ENCODE results near the gene PDS5A.

DNA sequence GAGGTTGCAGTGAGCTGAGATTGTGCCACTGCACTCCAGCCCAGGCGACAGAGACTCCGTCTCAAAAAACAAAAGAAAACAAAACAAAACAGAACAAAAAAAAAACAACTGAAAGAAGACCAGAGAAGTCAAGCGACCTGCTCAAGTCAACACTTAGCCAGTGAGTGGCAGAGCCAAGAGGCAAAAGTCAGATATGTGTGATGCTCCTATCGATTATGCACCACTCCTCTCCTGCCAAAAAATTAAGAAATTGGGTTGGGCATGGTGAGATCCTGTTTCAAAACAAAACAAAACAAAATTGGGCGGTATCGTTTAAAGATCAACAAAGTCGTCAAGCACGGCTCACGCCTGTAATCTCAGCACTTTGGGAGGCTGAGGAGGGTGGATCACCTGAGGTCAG is 137.7 kb downstream of the PDS5A start:
- TF ChIP-seq POLR2AphosphoS5 (IDR thresholded peaks at IDR 0.05; ENCODE audit: insufficient read depth in 1 of 2, low read depth in 1 of 2), result no peak
- TF ChIP-seq POLR2A (IDR thresholded peaks at IDR 0.05), result no peak

Measured in vagina (tissue), 2 donors.